ENCODE results near the gene MRPL43. TPM values are rescaled to one million over a fixed set of nuclear protein-coding genes. Genes with fewer than 3 reads are reported as not detected.
A peak's percentile ranks its signal among the peaks of the same experiment; 100 is the strongest.

The MRPL43 gene
- total and polyA plus RNA-seq, 10 of the 15 experiments (the other 5 are each of a cell fraction or from before 2014, with no cell fraction given), result 16.6 to 108 (median 65.1) TPM

DNA sequence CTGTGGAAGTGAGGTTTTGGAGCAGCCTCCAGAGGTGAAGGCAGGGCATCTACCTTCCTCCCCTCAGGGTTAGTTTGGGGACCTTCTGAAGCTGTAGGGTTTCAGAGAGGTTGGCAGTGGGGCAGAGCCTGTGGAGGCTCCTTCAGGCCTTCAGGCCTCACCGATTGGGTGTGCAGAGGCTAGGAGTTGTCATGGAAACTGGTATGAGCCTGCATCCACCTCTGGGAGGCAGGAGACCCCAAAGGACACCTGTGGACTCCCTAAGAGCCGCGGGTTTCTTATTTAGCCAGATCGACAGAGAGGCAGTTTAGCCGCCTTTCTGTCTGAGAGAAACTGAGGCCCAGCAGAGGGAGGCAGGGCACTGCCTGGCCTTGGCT is 14.3 kb upstream of the MRPL43 start:
- POLR2A ChIA-PET, result no interaction called here

More for the DNA sequence above, 14.3 kb upstream of the MRPL43 start:
- ChIA-PET SMC1A (ENCODE audit: uncharacterized antibody, unreplicated experiment) (no interaction called here), RAD21 (ENCODE audit: unreplicated experiment) (interaction anchor here (4.6 kb wide), 1 partner anchor 13 kb away, joined by 26 read pairs; no protein-coding TSS in a partner anchor), CTCF (interaction anchor here (3.7 kb wide), 1 partner anchor 13 kb away, joined by 21 read pairs; no protein-coding TSS in a partner anchor)
- in situ Hi-C loops (cut with MboI), result no loop called here
- FAIRE-seq, result no peak
- peaks cover 10% of the 10 kb centered on the region for H3K79me2 ChIP-seq (ENCODE audit: control insufficient read depth, insufficient read depth, low read length)
- H3K27ac ChIP-seq (ENCODE audit: control insufficient read depth, insufficient read depth), result no peak overlapping the region
- H3K4me1 ChIP-seq (ENCODE audit: control insufficient read depth, insufficient read depth, low read length), result peaks cover 10% of the 10 kb centered on the region
- H4K20me1 ChIP-seq (ENCODE audit: control insufficient read depth, insufficient read depth), result no peaks in the 10 kb centered on the region
- 66% methylated on average over 5 of the region's 5 CpGs for WGBS (ENCODE audit: insufficient coverage, insufficient replicate concordance, low lambda C conversion rate, missing lambda C conversion rate)
- intact Hi-C loops (cut with micrococcal nuclease; ENCODE audit: unreplicated experiment), result no loop called here
- ATAC-seq, result no peak
- no peaks in the 10 kb centered on the region for H3K9me3 ChIP-seq (replicated peaks; ENCODE audit: control insufficient read depth, insufficient read depth, low read length)
- H3K4me3 ChIP-seq, result no peak overlapping the region
- no TSS peak for BruUV-seq (replicated peaks)
- H3K4me2 ChIP-seq (ENCODE audit: control insufficient read depth, insufficient read depth), result 0 out of 2 replicates have a peak overlapping the region, but pooled peaks have one; percentile 9
- TF ChIP-seq, protein P1, sequence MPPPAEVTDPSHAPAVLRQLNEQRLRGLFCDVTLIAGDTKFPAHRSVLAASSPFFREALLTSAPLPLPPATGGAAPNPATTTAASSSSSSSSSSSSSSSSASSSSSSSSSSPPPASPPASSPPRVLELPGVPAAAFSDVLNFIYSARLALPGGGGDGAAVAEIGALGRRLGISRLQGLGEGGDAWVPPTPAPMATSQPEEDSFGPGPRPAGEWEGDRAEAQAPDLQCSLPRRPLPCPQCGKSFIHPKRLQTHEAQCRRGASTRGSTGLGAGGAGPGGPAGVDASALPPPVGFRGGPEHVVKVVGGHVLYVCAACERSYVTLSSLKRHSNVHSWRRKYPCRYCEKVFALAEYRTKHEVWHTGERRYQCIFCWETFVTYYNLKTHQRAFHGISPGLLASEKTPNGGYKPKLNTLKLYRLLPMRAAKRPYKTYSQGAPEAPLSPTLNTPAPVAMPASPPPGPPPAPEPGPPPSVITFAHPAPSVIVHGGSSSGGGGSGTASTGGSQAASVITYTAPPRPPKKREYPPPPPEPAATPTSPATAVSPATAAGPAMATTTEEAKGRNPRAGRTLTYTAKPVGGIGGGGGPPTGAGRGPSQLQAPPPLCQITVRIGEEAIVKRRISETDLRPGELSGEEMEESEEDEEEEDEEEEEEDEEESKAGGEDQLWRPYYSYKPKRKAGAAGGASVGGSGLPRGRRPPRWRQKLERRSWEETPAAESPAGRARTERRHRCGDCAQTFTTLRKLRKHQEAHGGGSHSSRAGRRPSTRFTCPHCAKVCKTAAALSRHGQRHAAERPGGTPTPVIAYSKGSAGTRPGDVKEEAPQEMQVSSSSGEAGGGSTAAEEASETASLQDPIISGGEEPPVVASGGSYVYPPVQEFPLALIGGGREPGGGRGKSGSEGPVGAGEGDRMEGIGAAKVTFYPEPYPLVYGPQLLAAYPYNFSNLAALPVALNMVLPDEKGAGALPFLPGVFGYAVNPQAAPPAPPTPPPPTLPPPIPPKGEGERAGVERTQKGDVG (CRISPR knock-in tag; IDR thresholded peaks at IDR 0.05), result no peak
- TF ChIP-seq POLR2A (IDR thresholded peaks at IDR 0.05; ENCODE audit: low read depth, low read length) (no peak), ZNF622 (IDR thresholded peaks at IDR 0.05) (no peak), CBX3 (IDR thresholded peaks at IDR 0.05; ENCODE audit: borderline replicate concordance, low read depth) (no peak), MEF2A (IDR thresholded peaks at IDR 0.05; ENCODE audit: insufficient read depth, low read depth, low read length) (no peak), BHLHE40 (IDR thresholded peaks at IDR 0.05; ENCODE audit: borderline replicate concordance in 1 of 2, low read depth in 2 of 2, low read length in 1 of 2) (no peak), CBX5 (IDR thresholded peaks at IDR 0.05; ENCODE audit: low read depth) (no peak), RAD51 (IDR thresholded peaks at IDR 0.05) (no peak)
- TF ChIP-seq, protein P2, sequence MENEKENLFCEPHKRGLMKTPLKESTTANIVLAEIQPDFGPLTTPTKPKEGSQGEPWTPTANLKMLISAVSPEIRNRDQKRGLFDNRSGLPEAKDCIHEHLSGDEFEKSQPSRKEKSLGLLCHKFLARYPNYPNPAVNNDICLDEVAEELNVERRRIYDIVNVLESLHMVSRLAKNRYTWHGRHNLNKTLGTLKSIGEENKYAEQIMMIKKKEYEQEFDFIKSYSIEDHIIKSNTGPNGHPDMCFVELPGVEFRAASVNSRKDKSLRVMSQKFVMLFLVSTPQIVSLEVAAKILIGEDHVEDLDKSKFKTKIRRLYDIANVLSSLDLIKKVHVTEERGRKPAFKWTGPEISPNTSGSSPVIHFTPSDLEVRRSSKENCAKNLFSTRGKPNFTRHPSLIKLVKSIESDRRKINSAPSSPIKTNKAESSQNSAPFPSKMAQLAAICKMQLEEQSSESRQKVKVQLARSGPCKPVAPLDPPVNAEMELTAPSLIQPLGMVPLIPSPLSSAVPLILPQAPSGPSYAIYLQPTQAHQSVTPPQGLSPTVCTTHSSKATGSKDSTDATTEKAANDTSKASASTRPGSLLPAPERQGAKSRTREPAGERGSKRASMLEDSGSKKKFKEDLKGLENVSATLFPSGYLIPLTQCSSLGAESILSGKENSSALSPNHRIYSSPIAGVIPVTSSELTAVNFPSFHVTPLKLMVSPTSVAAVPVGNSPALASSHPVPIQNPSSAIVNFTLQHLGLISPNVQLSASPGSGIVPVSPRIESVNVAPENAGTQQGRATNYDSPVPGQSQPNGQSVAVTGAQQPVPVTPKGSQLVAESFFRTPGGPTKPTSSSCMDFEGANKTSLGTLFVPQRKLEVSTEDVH (IDR thresholded peaks at IDR 0.05; ENCODE audit: low read depth, partially characterized antibody), result no peak
- TF ChIP-seq, protein P3, sequence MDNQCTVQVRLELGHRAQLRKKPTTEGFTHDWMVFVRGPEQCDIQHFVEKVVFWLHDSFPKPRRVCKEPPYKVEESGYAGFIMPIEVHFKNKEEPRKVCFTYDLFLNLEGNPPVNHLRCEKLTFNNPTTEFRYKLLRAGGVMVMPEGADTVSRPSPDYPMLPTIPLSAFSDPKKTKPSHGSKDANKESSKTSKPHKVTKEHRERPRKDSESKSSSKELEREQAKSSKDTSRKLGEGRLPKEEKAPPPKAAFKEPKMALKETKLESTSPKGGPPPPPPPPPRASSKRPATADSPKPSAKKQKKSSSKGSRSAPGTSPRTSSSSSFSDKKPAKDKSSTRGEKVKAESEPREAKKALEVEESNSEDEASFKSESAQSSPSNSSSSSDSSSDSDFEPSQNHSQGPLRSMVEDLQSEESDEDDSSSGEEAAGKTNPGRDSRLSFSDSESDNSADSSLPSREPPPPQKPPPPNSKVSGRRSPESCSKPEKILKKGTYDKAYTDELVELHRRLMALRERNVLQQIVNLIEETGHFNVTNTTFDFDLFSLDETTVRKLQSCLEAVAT (IDR thresholded peaks at IDR 0.05), result no peak
- H3K36me3 ChIP-seq (ENCODE audit: control insufficient read depth in 2 of 2, insufficient read depth in 2 of 2, low read length in 1 of 2), result peaks cover 0 to 2% of the 10 kb centered on the region in 2 experiments; a peak in 3 of 4 replicates
- no peak overlapping the region for H3K9ac ChIP-seq (ENCODE audit: control insufficient read depth, insufficient read depth, low read length)
- no peaks in the 10 kb centered on the region for H3K27me3 ChIP-seq (replicated peaks in 1 of 2; ENCODE audit: control insufficient read depth in 2 of 2, insufficient read depth in 2 of 2, low read length in 1 of 2)
- DNase-seq (ENCODE audit: low read depth, low spot score), result no peak
- no peak overlapping the region for H2AFZ ChIP-seq (ENCODE audit: control insufficient read depth, low read depth, low read length)

Data from GM12878 (cell line).